ENCODE measurements around the gene FMN1. TPM values are rescaled to one million over a fixed set of nuclear protein-coding genes. Genes with fewer than 3 reads are reported as not detected.

Gene FMN1
- total RNA-seq, 1 experiment from 2014 or later: 0.37 TPM

- no peak for DNase-seq (ENCODE audit: low spot score)
- Histone ChIP-seq H3K36me3 (ENCODE audit: insufficient read depth, low read length, poor library complexity, severe bottlenecking) (no peaks in the 10 kb centered on the region), H3K27me3 (replicated peaks; ENCODE audit: insufficient read depth, low read depth, low read length, poor library complexity) (peaks cover 46% of the 10 kb centered on the region), H3K27ac (ENCODE audit: low read depth, low read length, poor library complexity, severe bottlenecking) (no peak overlapping the region), H3K4me1 (ENCODE audit: insufficient read depth, low read length, poor library complexity, severe bottlenecking) (no peaks in the 10 kb centered on the region), H3K9me3 (ENCODE audit: low read depth, low read length, poor library complexity, severe bottlenecking) (no peaks in the 10 kb centered on the region), H3K4me3 (ENCODE audit: low read depth, low read length, poor library complexity, severe bottlenecking) (no peak overlapping the region)
- CTCF ChIA-PET: no interaction called here
- POLR2A ChIA-PET (ENCODE audit: low non-redundant PET): no interaction called here
- BruUV-seq (replicated peaks): no TSS peak
- intact Hi-C loops (cut with micrococcal nuclease; ENCODE audit: unreplicated experiment): loop anchor here (5.0 kb wide), 1 partner anchor 123 kb away; no protein-coding TSS in a partner anchor
- TF ChIP-seq, protein P1, sequence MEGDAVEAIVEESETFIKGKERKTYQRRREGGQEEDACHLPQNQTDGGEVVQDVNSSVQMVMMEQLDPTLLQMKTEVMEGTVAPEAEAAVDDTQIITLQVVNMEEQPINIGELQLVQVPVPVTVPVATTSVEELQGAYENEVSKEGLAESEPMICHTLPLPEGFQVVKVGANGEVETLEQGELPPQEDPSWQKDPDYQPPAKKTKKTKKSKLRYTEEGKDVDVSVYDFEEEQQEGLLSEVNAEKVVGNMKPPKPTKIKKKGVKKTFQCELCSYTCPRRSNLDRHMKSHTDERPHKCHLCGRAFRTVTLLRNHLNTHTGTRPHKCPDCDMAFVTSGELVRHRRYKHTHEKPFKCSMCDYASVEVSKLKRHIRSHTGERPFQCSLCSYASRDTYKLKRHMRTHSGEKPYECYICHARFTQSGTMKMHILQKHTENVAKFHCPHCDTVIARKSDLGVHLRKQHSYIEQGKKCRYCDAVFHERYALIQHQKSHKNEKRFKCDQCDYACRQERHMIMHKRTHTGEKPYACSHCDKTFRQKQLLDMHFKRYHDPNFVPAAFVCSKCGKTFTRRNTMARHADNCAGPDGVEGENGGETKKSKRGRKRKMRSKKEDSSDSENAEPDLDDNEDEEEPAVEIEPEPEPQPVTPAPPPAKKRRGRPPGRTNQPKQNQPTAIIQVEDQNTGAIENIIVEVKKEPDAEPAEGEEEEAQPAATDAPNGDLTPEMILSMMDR (conservative IDR thresholded peaks at IDR 0.05; ENCODE audit: low read depth, low read length): no peak
- no peak for TF ChIP-seq EZH2 (IDR thresholded peaks at IDR 0.05; ENCODE audit: borderline replicate concordance, low read depth, low read length, poor library complexity, severe bottlenecking)
These were observed 184.9 kb downstream of the FMN1 start for GRCh38 chr15:33009603-33010002.

DNA sequence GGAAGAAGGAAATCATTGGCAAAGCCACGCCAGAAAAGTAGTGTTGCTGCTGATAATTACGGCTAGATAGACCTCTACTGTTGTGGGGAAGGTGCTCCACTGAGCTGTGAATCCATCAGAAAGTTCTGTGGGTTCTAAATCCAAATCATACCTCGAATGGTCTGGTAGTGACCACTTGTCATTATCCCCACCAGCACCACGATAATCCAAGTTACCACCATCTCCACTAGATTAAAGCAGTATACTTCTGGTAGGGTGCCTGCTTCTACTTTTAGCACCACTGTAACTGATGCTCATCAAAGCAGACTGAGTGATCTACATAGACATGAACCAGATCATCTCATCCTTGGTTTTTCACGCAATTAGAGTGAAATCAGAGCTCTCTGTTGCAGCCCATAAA lies 185.5 kb downstream of the FMN1 start:
- POLR2A ChIA-PET (ENCODE audit: low non-redundant PET): interaction anchor here (0.7 kb wide), 1 partner anchor 459 kb away, joined by 3 read pairs; no protein-coding TSS in a partner anchor
- TF ChIP-seq, protein P1 (conservative IDR thresholded peaks at IDR 0.05; ENCODE audit: low read depth, low read length): no peak
- no peak for TF ChIP-seq EZH2 (IDR thresholded peaks at IDR 0.05; ENCODE audit: borderline replicate concordance, low read depth, low read length, poor library complexity, severe bottlenecking)
- BruUV-seq (replicated peaks): no TSS peak

GRCh38 chr15:33008284-33008995 lies 186.1 kb downstream of the FMN1 start:
- Histone ChIP-seq H3K9me3 (ENCODE audit: low read depth, low read length, poor library complexity, severe bottlenecking) (no peaks in the 10 kb centered on the region), H3K36me3 (ENCODE audit: insufficient read depth, low read length, poor library complexity, severe bottlenecking) (no peaks in the 10 kb centered on the region), H3K4me3 (ENCODE audit: low read depth, low read length, poor library complexity, severe bottlenecking) (no peak overlapping the region), H3K4me1 (ENCODE audit: insufficient read depth, low read length, poor library complexity, severe bottlenecking) (no peaks in the 10 kb centered on the region), H3K27ac (ENCODE audit: low read depth, low read length, poor library complexity, severe bottlenecking) (no peak overlapping the region), H3K27me3 (replicated peaks; ENCODE audit: insufficient read depth, low read depth, low read length, poor library complexity) (peaks cover 39% of the 10 kb centered on the region)
- POLR2A ChIA-PET (ENCODE audit: low non-redundant PET): interaction anchor here (0.7 kb wide), 1 partner anchor 460 kb away, joined by 3 read pairs; no protein-coding TSS in a partner anchor
- BruUV-seq (replicated peaks): no TSS peak
- no peak for DNase-seq (ENCODE audit: low spot score)
- intact Hi-C loops (cut with micrococcal nuclease; ENCODE audit: unreplicated experiment): loop anchor here (5.0 kb wide), 1 partner anchor 124 kb away; no protein-coding TSS in a partner anchor
- CTCF ChIA-PET: no interaction called here
- TF ChIP-seq, protein P1 (conservative IDR thresholded peaks at IDR 0.05; ENCODE audit: low read depth, low read length): no peak
- TF ChIP-seq EZH2 (IDR thresholded peaks at IDR 0.05; ENCODE audit: borderline replicate concordance, low read depth, low read length, poor library complexity, severe bottlenecking): no peak

More for the DNA sequence above, 185.5 kb downstream of the FMN1 start:
- Histone ChIP-seq H3K4me3 (ENCODE audit: low read depth, low read length, poor library complexity, severe bottlenecking) (no peak overlapping the region), H3K27me3 (replicated peaks; ENCODE audit: insufficient read depth, low read depth, low read length, poor library complexity) (peaks cover 45% of the 10 kb centered on the region), H3K4me1 (ENCODE audit: insufficient read depth, low read length, poor library complexity, severe bottlenecking) (no peaks in the 10 kb centered on the region), H3K9me3 (ENCODE audit: low read depth, low read length, poor library complexity, severe bottlenecking) (no peaks in the 10 kb centered on the region), H3K36me3 (ENCODE audit: insufficient read depth, low read length, poor library complexity, severe bottlenecking) (no peaks in the 10 kb centered on the region), H3K27ac (ENCODE audit: low read depth, low read length, poor library complexity, severe bottlenecking) (no peak overlapping the region)
- CTCF ChIA-PET: no interaction called here
- DNase-seq (ENCODE audit: low spot score): no peak
- intact Hi-C loops (cut with micrococcal nuclease; ENCODE audit: unreplicated experiment): loop anchor here (5.0 kb wide), 1 partner anchor 123 kb away; no protein-coding TSS in a partner anchor

Measured in A673 (cell line).